ENCODE results near the gene GUCY2C. TPM values are rescaled to one million over a fixed set of nuclear protein-coding genes. Genes with fewer than 3 reads are reported as not detected.

The GUCY2C gene
- total RNA-seq, 2 experiments from 2014 or later: not detected

GRCh38 chr12:14699923-14700322 is 3.5 kb upstream of the GUCY2C start:
- DNase-seq (no peak), ATAC-seq (ENCODE audit: poor library complexity) (no peak)
- ChIA-PET POLR2A (no interaction called here), CTCF (interaction anchor here (0.7 kb wide), 1 partner anchor 35 kb away, joined by 3 read pairs; no protein-coding TSS in a partner anchor)
- Mint-ChIP-seq H3K4me1 (ENCODE audit: low read depth) (no peaks in the 10 kb centered on the region), H3K27ac (no peak overlapping the region), H3K9me3 (no peaks in the 10 kb centered on the region), H3K4me3 (no peak overlapping the region), H3K27me3 (peaks cover 8% of the 10 kb centered on the region), H3K36me3 (ENCODE audit: low read depth) (no peaks in the 10 kb centered on the region)
- intact Hi-C loops (cut with DNase I, micrococcal nuclease): no loop called here
- no peaks in the 10 kb centered on the region for H3K4me1 ChIP-seq (ENCODE audit: insufficient read depth, low read length)
- H3K4me3 ChIP-seq (ENCODE audit: low read length): no peak overlapping the region
- no peak for TF ChIP-seq CTCF (IDR thresholded peaks at IDR 0.05)
- H3K27me3 ChIP-seq (ENCODE audit: control insufficient read depth in 1 of 2, insufficient read depth in 2 of 2, low read length in 2 of 2): peaks cover 0 to 3% of the 10 kb centered on the region in 2 experiments
- no peaks in the 10 kb centered on the region for H3K9me3 ChIP-seq (ENCODE audit: control insufficient read depth in 1 of 2, insufficient read depth in 1 of 2, low read length in 2 of 2)
- no peaks in the 10 kb centered on the region for H3K36me3 ChIP-seq (ENCODE audit: insufficient read depth, low read length)
- H3K27ac ChIP-seq (ENCODE audit: low read depth in 1 of 2, low read length in 2 of 2): no peak overlapping the region

GRCh38 chr12:14698555-14698954 is 2.2 kb upstream of the GUCY2C start:
- DNase-seq (no peak), ATAC-seq (ENCODE audit: poor library complexity) (no peak)
- H3K27me3 ChIP-seq (ENCODE audit: control insufficient read depth in 1 of 2, insufficient read depth in 2 of 2, low read length in 2 of 2): peaks cover 0 to 3% of the 10 kb centered on the region in 2 experiments
- intact Hi-C loops (cut with DNase I, micrococcal nuclease): no loop called here
- no peaks in the 10 kb centered on the region for H3K36me3 ChIP-seq (ENCODE audit: insufficient read depth, low read length)
- Mint-ChIP-seq H3K4me1 (ENCODE audit: low read depth) (no peaks in the 10 kb centered on the region), H3K4me3 (no peak overlapping the region), H3K9me3 (no peaks in the 10 kb centered on the region), H3K27ac (no peak overlapping the region), H3K36me3 (ENCODE audit: low read depth) (no peaks in the 10 kb centered on the region), H3K27me3 (peaks cover 8% of the 10 kb centered on the region)
- H3K4me3 ChIP-seq (ENCODE audit: low read length): no peak overlapping the region
- CTCF ChIA-PET: no interaction called here
- H3K27ac ChIP-seq (ENCODE audit: low read depth in 1 of 2, low read length in 2 of 2): no peak overlapping the region
- H3K4me1 ChIP-seq (ENCODE audit: insufficient read depth, low read length): no peaks in the 10 kb centered on the region
- POLR2A ChIA-PET: interaction anchor here (0.6 kb wide), 1 partner anchor 280 kb away, joined by 4 read pairs; no protein-coding TSS in a partner anchor
- TF ChIP-seq CTCF (IDR thresholded peaks at IDR 0.05): no peak
- no peaks in the 10 kb centered on the region for H3K9me3 ChIP-seq (ENCODE audit: control insufficient read depth in 1 of 2, insufficient read depth in 1 of 2, low read length in 2 of 2)

GRCh38 chr12:14695715-14696141 is 671 bp downstream of the GUCY2C start:
- H3K27ac ChIP-seq (ENCODE audit: low read depth in 1 of 2, low read length in 2 of 2): no peak overlapping the region
- peaks cover 0 to 3% of the 10 kb centered on the region in 2 experiments for H3K27me3 ChIP-seq (ENCODE audit: control insufficient read depth in 1 of 2, insufficient read depth in 2 of 2, low read length in 2 of 2)
- no peaks in the 10 kb centered on the region for H3K9me3 Mint-ChIP-seq
- no peak overlapping the region for H3K4me3 Mint-ChIP-seq
- H3K4me3 ChIP-seq (ENCODE audit: low read length): no peak overlapping the region
- no peak overlapping the region for H3K27ac Mint-ChIP-seq
- H3K4me1 ChIP-seq (ENCODE audit: insufficient read depth, low read length): no peaks in the 10 kb centered on the region
- POLR2A ChIA-PET: no interaction called here
- no peaks in the 10 kb centered on the region for H3K4me1 Mint-ChIP-seq (ENCODE audit: low read depth)
- no peak for TF ChIP-seq CTCF (IDR thresholded peaks at IDR 0.05)
- no peak for DNase-seq
- H3K27me3 Mint-ChIP-seq: peaks cover 8% of the 10 kb centered on the region
- no peaks in the 10 kb centered on the region for H3K9me3 ChIP-seq (ENCODE audit: control insufficient read depth in 1 of 2, insufficient read depth in 1 of 2, low read length in 2 of 2)
- no peaks in the 10 kb centered on the region for H3K36me3 Mint-ChIP-seq (ENCODE audit: low read depth)
- no peaks in the 10 kb centered on the region for H3K36me3 ChIP-seq (ENCODE audit: insufficient read depth, low read length)
- no peak for ATAC-seq (ENCODE audit: poor library complexity)
- CTCF ChIA-PET: no interaction called here
- intact Hi-C loops (cut with DNase I, micrococcal nuclease): no loop called here

Measured in CD4-positive, alpha-beta T cell (primary cell).